H1 (cell line): ENCODE results near the gene JOSD1. TPM values are rescaled to one million over a fixed set of nuclear protein-coding genes. Genes with fewer than 3 reads are reported as not detected.

Source experiments
- CTCF ChIA-PET: fragments of 300-600 bp; sonication (Branson Sonifier 250); formaldehyde crosslinking; loops from one replicate; lab custom pipeline; 2021; ENCODE audit not compliant: partially characterized antibody; lab: Charles Lee
- POLR2A ChIA-PET: fragments of 300-600 bp; sonication (Branson Sonifier 250); formaldehyde crosslinking; loops from one replicate; lab custom pipeline; 2021; ENCODE audit warnings: inconsistent platforms; ENCODE audit not compliant: partially characterized antibody; lab: Charles Lee
- DNase-seq, 2 experiments: peaks; one replicate each; pipeline versions ENCODE4 v3.0.0 to v3.0.0-alpha.2; 2010 to 2022; ENCODE audit warnings: low spot score in 2 of 2, low read depth in 1 of 2, mixed read lengths in 1 of 2
- FAIRE-seq: peaks from 2 replicates; lab custom pipeline; 2011; peaks lifted over from hg19 to GRCh38; lab: Jason Lieb, UNC
- H2AFZ ChIP-seq: 2 replicates; pipeline ENCODE4 v1.8.1; 2012; ENCODE audit warnings: low read length, inconsistent platforms
- H2AK5ac ChIP-seq: 2 replicates; pipeline ENCODE4 v1.6.1; 2013; ENCODE audit warnings: low read depth, low read length
- H2BK120ac ChIP-seq: replicated peaks from 2 replicates; pipeline ENCODE3; 2013; ENCODE audit warnings: low read depth, low read length, inconsistent platforms
- H2BK12ac ChIP-seq: 2 replicates; pipeline ENCODE4 v1.6.1; 2013; ENCODE audit warnings: low read depth, low read length
- H2BK15ac ChIP-seq: 2 replicates; pipeline ENCODE4 v1.6.1; 2013; ENCODE audit warnings: low read length
- H2BK20ac ChIP-seq: 2 replicates; pipeline ENCODE4 v1.6.1; 2013; ENCODE audit warnings: low read length
- H2BK5ac ChIP-seq: 2 replicates; pipeline ENCODE4 v1.6.1; 2013; ENCODE audit warnings: low read depth, low read length
- H3K14ac ChIP-seq: 2 replicates; pipeline ENCODE4 v1.6.1; 2013; ENCODE audit warnings: inconsistent platforms; ENCODE audit not compliant: insufficient read length
- H3K18ac ChIP-seq: 2 replicates; pipeline ENCODE4 v1.6.1; 2013; ENCODE audit warnings: low read length; ENCODE audit errors: extremely low read depth
- H3K23ac ChIP-seq: 2 replicates; pipeline ENCODE4 v1.6.1; 2013; ENCODE audit warnings: inconsistent platforms; ENCODE audit not compliant: insufficient read length
- H3K23me2 ChIP-seq: 2 replicates; pipeline ENCODE4 v1.6.1; 2013; ENCODE audit warnings: low read depth, low read length
- H3K27ac ChIP-seq: 2 replicates; pipeline ENCODE4 v1.6.1; 2011; ENCODE audit warnings: low read depth, low read length, inconsistent platforms
- H3K27me3 ChIP-seq, 4 experiments: replicated peaks in 1 of 4; 1 replicate in 1 of 4; 2 replicates in 3 of 4; pipeline versions ENCODE4 v1.6.1 to v1.8.1; 2011 to 2013; ENCODE audit warnings: low read length in 3 of 4, mild to moderate bottlenecking in 3 of 4, inconsistent platforms in 2 of 4, mixed read lengths in 2 of 4, moderate library complexity in 1 of 4; ENCODE audit not compliant: control insufficient read depth in 3 of 4, insufficient read depth in 3 of 4; ENCODE audit errors: extremely low read depth in 1 of 4
- H3K36me3 ChIP-seq, 4 experiments: 2 replicates each; pipeline versions ENCODE4 v1.6.1 to v1.8.1; 2011 to 2013; ENCODE audit warnings: mild to moderate bottlenecking in 4 of 4, low read length in 3 of 4, moderate library complexity in 2 of 4, control low read depth in 1 of 4, inconsistent platforms in 1 of 4; ENCODE audit not compliant: insufficient read depth in 4 of 4, control insufficient read depth in 2 of 4
- H3K4ac ChIP-seq: replicated peaks from 2 replicates; pipeline ENCODE3; 2013; ENCODE audit warnings: low read length, low read depth, mixed read lengths, inconsistent platforms; ENCODE audit not compliant: insufficient read length
- H3K4me1 ChIP-seq, 4 experiments: replicated peaks in 1 of 4; 1 replicate in 1 of 4; 2 replicates in 3 of 4; pipeline versions ENCODE4 v1.6.1 to v1.8.1; 2011 to 2013; ENCODE audit warnings: low read length in 3 of 4, inconsistent platforms in 2 of 4, mixed read lengths in 1 of 4; ENCODE audit not compliant: insufficient read depth in 4 of 4, control insufficient read depth in 3 of 4
- H3K4me2 ChIP-seq, 2 experiments: 2 replicates each; pipeline versions ENCODE4 v1.6.1 to v1.8.1; 2011 to 2013; ENCODE audit warnings: low read depth in 2 of 2, low read length in 2 of 2, control low read depth in 1 of 2, inconsistent platforms in 1 of 2, mild to moderate bottlenecking in 1 of 2; ENCODE audit not compliant: insufficient read depth in 1 of 2
- H3K4me3 ChIP-seq, 4 experiments: fragments of 200-600, 300-600 bp in 1 of 4; sonication (generic), shearing (Covaris generic), sonication (Bioruptor Twin) in 1 of 4; 2 replicates each; pipeline versions ENCODE4 v1.5.1 to v1.8.1; 2011 to 2016; ENCODE audit warnings: low read length in 4 of 4, low read depth in 3 of 4, control low read depth in 2 of 4, inconsistent platforms in 2 of 4, mild to moderate bottlenecking in 2 of 4, mixed read lengths in 1 of 4, moderate library complexity in 1 of 4; ENCODE audit not compliant: insufficient read depth in 2 of 4; ENCODE audit errors: extremely low read depth in 1 of 4
- H3K56ac ChIP-seq: replicated peaks from 2 replicates; pipeline ENCODE3; 2013; ENCODE audit warnings: low read depth, mild to moderate bottlenecking, mixed read lengths, low read length, inconsistent platforms; ENCODE audit not compliant: insufficient read length
- H3K79me1 ChIP-seq: 2 replicates; pipeline ENCODE4 v1.6.1; 2013; ENCODE audit warnings: low read depth, low read length, control low read depth
- H3K79me2 ChIP-seq, 2 experiments: 2 replicates each; pipeline versions ENCODE4 v1.6.1 to v1.8.1; 2012 to 2013; ENCODE audit warnings: low read length in 2 of 2, mild to moderate bottlenecking in 2 of 2, inconsistent platforms in 1 of 2; ENCODE audit not compliant: insufficient read depth in 2 of 2, control insufficient read depth in 1 of 2
- H3K9ac ChIP-seq, 4 experiments: replicated peaks in 1 of 4; 1 replicate in 1 of 4; 2 replicates in 3 of 4; pipeline versions ENCODE4 v1.6.1 to v1.8.1; 2011 to 2013; ENCODE audit warnings: low read depth in 3 of 4, low read length in 3 of 4, control low read depth in 2 of 4, mild to moderate bottlenecking in 2 of 4, moderate library complexity in 2 of 4, inconsistent platforms in 1 of 4; ENCODE audit errors: extremely low read depth in 1 of 4
- H3K9me3 ChIP-seq, 2 experiments: 2 replicates each; pipeline versions ENCODE4 v1.6.1 to v1.8.1; 2012 to 2013; ENCODE audit warnings: mild to moderate bottlenecking in 2 of 2, moderate library complexity in 2 of 2, control low read depth in 1 of 2, inconsistent platforms in 1 of 2, low read depth in 1 of 2, low read length in 1 of 2, mixed read lengths in 1 of 2; ENCODE audit not compliant: insufficient read depth in 2 of 2
- H4K20me1 ChIP-seq, 2 experiments: replicated peaks in 1 of 2; 2 replicates each; pipeline versions ENCODE3 to v1.8.1; 2011 to 2013; ENCODE audit warnings: inconsistent platforms in 2 of 2, low read length in 2 of 2, mild to moderate bottlenecking in 1 of 2; ENCODE audit not compliant: insufficient read depth in 2 of 2, control insufficient read depth in 1 of 2
- H4K5ac ChIP-seq: 2 replicates; pipeline ENCODE4 v1.6.1; 2013; ENCODE audit warnings: low read length, low read depth, mixed read lengths, inconsistent platforms; ENCODE audit not compliant: insufficient read length
- H4K8ac ChIP-seq: 2 replicates; pipeline ENCODE4 v1.8.0; 2013; ENCODE audit warnings: mild to moderate bottlenecking, moderate library complexity, low read length, inconsistent platforms; ENCODE audit not compliant: insufficient read depth; ENCODE audit errors: extremely low read depth
- H4K91ac ChIP-seq: replicated peaks from 2 replicates; pipeline ENCODE3; 2013; ENCODE audit warnings: low read length, mixed read lengths, inconsistent platforms; ENCODE audit not compliant: insufficient read length
- WGBS, 2 experiments: shearing (Covaris generic) in 1 of 2; methylation state at CpG; one replicate each; pipeline versions ENCODE4 v1.1.6 to v1.1.7; 2013 to 2015; ENCODE audit warnings: low lambda C conversion rate in 2 of 2, mixed read lengths in 2 of 2, inconsistent platforms in 1 of 2, low coverage in 1 of 2, missing lambda C conversion rate in 1 of 2; ENCODE audit not compliant: insufficient replicate concordance in 2 of 2, insufficient coverage in 1 of 2, insufficient read length in 1 of 2; ENCODE audit errors: extremely low coverage in 1 of 2, missing lambda C conversion rate in 1 of 2; 5-methylcytosine and 5-hydroxymethylcytosine counted together
- polyA plus RNA-seq, 7 experiments: library from polyadenylated mRNA; depleted of rRNA in 3 of 7; stranded (reverse) in 5 of 7; unstranded in 2 of 7; fragments of >200 nt in 5 of 7; fragments of 200-250 nt in 2 of 7; gene quantifications; 1 replicate in 5 of 7; 2 replicates in 1 of 7; 4 replicates in 1 of 7; pipeline versions ENCODE4 v1.2.1 to v1.2.3, GENCODE V29; 2011 to 2013; ENCODE audit warnings: missing spikeins in 2 of 7, mixed read lengths in 2 of 7
- total RNA-seq: library from RNA; stranded (reverse); fragmentation: NEBNext Ultra II Directional; extraction: Animal tissue kit (Norgen Biotek cat#: 25700); gene quantifications from 2 replicates; pipeline ENCODE4 v1.2.1, GENCODE V29; 2021

JOSD1 gene
- total and polyA plus RNA-seq, 2 of the 8 experiments (the other 6 are each of a cell fraction or from before 2014, with no cell fraction given), result 18.4 to 20.2 TPM

GRCh38 chr22:38699143-38699542 is 1.6 kb downstream of the JOSD1 start:
- Histone ChIP-seq H3K4me1 (peaks cover 3 to 11% (median 7%) of the 10 kb centered on the region in 4 experiments; a peak in 6 of 7 replicates), H3K27ac (no peak overlapping the region)

More at GRCh38 chr22:38699143-38699542, 1.6 kb downstream of the JOSD1 start:
- H3K9ac ChIP-seq, result peak overlapping the region in 1 of 4 experiments; percentile 65; a peak in 1 of 7 replicates
- no peak overlapping the region for H2BK120ac ChIP-seq
- no peak overlapping the region for H4K8ac ChIP-seq
- FAIRE-seq (no peak), DNase-seq (no peak)
- no peak overlapping the region for H3K14ac ChIP-seq
- H2BK20ac ChIP-seq, result no peak overlapping the region
- H3K79me2 ChIP-seq, result peaks cover 0 to 38% of the 10 kb centered on the region in 2 experiments; a peak in 2 of 4 replicates
- peaks cover 10% of the 10 kb centered on the region for H3K23me2 ChIP-seq
- H3K79me1 ChIP-seq, result peaks cover 3% of the 10 kb centered on the region; the same call in 1 of the 2 replicates
- H3K9me3 ChIP-seq, result no peaks in the 10 kb centered on the region
- no peak overlapping the region for H4K5ac ChIP-seq
- ChIA-PET POLR2A (interaction anchor here (1.0 to 13.1 kb wide), 6 partner anchors 10 to 39 kb away, joined by 3 to 123 read pairs (median 4); partner anchors contain the start of gene TOMM22), CTCF (interaction anchor here (1.3 to 1.5 kb wide), 3 partner anchors 17 to 647 kb away, joined by 3 to 11 read pairs (median 4); partner anchors contain the start of gene TOMM22)
- H3K27me3 ChIP-seq, result no peaks in the 10 kb centered on the region
- H3K36me3 ChIP-seq, result no peaks in the 10 kb centered on the region; a peak in 2 of 8 replicates
- H3K4me3 ChIP-seq, result peak overlapping the region; percentile 7 to 100 (median 82); a peak in 5 of 8 replicates
- no peak overlapping the region for H2BK15ac ChIP-seq
- H2BK5ac ChIP-seq, result no peak overlapping the region
- H4K91ac ChIP-seq, result no peak overlapping the region
- H3K56ac ChIP-seq, result no peak overlapping the region
- no peak overlapping the region for H2AFZ ChIP-seq
- H4K20me1 ChIP-seq, result peaks cover 0 to 5% of the 10 kb centered on the region in 2 experiments
- 90% methylated on average over 5 of the region's 5 CpGs; no CpG with 5 or more reads in 1 of the 2 experiments for WGBS, 2 experiments
- H3K18ac ChIP-seq, result no peak overlapping the region
- H3K23ac ChIP-seq, result no peak overlapping the region
- peak overlapping the region; percentile 81 to 96 for H3K4me2 ChIP-seq
- H3K4ac ChIP-seq, result no peak overlapping the region
- no peak overlapping the region for H2BK12ac ChIP-seq
- H2AK5ac ChIP-seq, result no peak overlapping the region
